Body of pancreas (tissue), 4 donors: Measurements from ENCODE around the gene EPHB1. TPM values are rescaled to one million over a fixed set of nuclear protein-coding genes. Genes with fewer than 3 reads are reported as not detected.
A peak's percentile ranks its signal among the peaks of the same experiment; 100 is the strongest.

ENCODE experiments used
- ATAC-seq: fragments of 150-250 bp; one replicate; pipeline ENCODE4 v1.9.1; 2016
- DNase-seq, 4 donors: peaks; one replicate each; pipeline ENCODE4 v3.0.0-alpha.2; 2019
- H3K27ac ChIP-seq, 4 donors: fragments of 200-600 bp; sonication (generic); 1 replicate in 3 of 4; 2 replicates in 1 of 4; pipeline versions ENCODE4 v1.5.1 to v1.6.1; 2016 to 2019; ENCODE audit warnings: mild to moderate bottlenecking in 1 of 4, mixed read lengths in 1 of 4, moderate library complexity in 1 of 4
- H3K27me3 ChIP-seq, 2 donors: fragments of 200-600 bp; sonication (generic); one replicate each; pipeline ENCODE4 v1.6.0; 2016; ENCODE audit warnings: mild to moderate bottlenecking in 1 of 2
- H3K36me3 ChIP-seq, 2 donors: fragments of 200-600 bp; sonication (generic); replicated peaks in 1 of 2; 2 replicates each; pipeline ENCODE4 v1.5.1; 2016; ENCODE audit warnings: low read depth in 2 of 2; ENCODE audit not compliant: insufficient read depth in 1 of 2
- H3K4me1 ChIP-seq: fragments of 200-600 bp; sonication (generic); one replicate; pipeline ENCODE4 v1.6.0; 2016
- H3K4me3 ChIP-seq, 2 donors: fragments of 200-600 bp; sonication (generic); 1 replicate in 1 of 2; 2 replicates in 1 of 2; pipeline ENCODE4 v1.5.1; 2016 to 2019
- H3K9me3 ChIP-seq, 3 donors: fragments of 200-600 bp; sonication (generic); 1 replicate in 2 of 3; 2 replicates in 1 of 3; pipeline ENCODE4 v1.5.1; 2016
- POLR2A ChIP-seq, 3 donors: fragments of 450-650 bp; IDR thresholded peaks; one replicate each; pipeline ENCODE4 v1.6.1; 2016; ENCODE audit warnings: antibody characterized with exemption in 3 of 3, mild to moderate bottlenecking in 2 of 3
- WGBS, 2 donors: methylation state at CpG; one replicate each; pipeline ENCODE4 v1.1.5; 2017; 5-methylcytosine and 5-hydroxymethylcytosine counted together
- intact Hi-C: fragments of 100-400 bp; cut with DNase I; formaldehyde crosslinking; loops from one replicate; pipeline ENCODE4 v1.15.1; 2023
- total RNA-seq, 2 donors: library from RNA; depleted of rRNA; stranded (reverse); fragments of >200 nt; gene quantifications; one replicate each; pipeline ENCODE4 v1.1.0, GENCODE V29; 2016
- TF ChIP-seq, protein P1 (sequence below), 7 experiments: fragments of 450-650 bp in 4 of 7; fragments of 200-600 bp in 3 of 7; sonication (generic) in 3 of 7; IDR thresholded peaks; one replicate each; pipeline ENCODE4 v1.5.1; 2016 to 2019; ENCODE audit warnings: antibody characterized with exemption in 7 of 7

The EPHB1 gene
- total RNA-seq, 2 donors from 2014 or later, result 1.3 TPM; not detected in 1

DNA sequence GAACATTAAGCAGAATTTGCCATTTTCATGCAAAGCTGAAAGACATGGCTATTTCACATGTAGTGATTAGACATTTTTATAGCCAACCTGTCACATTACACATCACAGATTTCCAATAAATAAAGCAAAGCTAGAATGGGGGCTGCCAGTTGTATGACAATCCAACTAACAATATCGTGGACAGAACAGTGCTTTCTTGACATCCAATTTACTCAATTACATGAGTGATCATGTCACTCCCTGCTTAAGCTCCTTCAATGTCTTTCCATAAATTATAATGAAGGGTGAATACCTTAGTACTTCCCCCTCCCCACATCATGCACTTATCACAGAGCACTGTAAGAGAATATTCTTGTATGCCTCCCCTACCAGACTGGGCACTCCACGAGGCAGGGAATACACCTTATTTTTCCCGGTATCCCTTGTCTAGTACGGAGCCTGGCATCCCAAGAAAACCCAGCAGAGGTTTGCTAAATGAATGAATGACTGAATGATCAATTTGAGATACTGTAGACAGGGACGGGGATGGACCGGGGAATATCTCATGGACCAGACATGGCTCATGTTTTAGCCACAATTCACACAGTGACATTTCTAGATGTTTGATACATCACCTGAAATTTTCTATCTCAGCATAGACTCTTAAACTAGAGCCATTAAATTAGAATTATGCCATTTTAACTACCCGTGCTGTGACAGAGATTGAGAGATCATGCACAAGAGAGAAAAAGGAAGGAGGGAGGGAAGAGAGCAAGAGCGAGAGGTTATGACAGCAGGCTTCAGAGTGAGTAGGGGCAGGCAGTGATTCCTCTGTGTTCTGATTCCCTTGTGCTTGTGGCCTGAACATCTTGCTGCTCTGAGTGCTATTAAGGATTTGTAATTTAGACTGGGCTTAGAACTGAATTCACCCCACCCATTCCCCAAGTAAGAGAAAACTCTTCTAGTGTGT lies 77.7 kb downstream of the EPHB1 start:
- Histone ChIP-seq H3K27ac (no peak overlapping the region), H3K4me1 (no peaks in the 10 kb centered on the region), H3K4me3 (no peak overlapping the region), H3K36me3 (no peaks in the 10 kb centered on the region), H3K9me3 (no peaks in the 10 kb centered on the region), H3K27me3 (no peaks in the 10 kb centered on the region)
- TF ChIP-seq, protein P1, sequence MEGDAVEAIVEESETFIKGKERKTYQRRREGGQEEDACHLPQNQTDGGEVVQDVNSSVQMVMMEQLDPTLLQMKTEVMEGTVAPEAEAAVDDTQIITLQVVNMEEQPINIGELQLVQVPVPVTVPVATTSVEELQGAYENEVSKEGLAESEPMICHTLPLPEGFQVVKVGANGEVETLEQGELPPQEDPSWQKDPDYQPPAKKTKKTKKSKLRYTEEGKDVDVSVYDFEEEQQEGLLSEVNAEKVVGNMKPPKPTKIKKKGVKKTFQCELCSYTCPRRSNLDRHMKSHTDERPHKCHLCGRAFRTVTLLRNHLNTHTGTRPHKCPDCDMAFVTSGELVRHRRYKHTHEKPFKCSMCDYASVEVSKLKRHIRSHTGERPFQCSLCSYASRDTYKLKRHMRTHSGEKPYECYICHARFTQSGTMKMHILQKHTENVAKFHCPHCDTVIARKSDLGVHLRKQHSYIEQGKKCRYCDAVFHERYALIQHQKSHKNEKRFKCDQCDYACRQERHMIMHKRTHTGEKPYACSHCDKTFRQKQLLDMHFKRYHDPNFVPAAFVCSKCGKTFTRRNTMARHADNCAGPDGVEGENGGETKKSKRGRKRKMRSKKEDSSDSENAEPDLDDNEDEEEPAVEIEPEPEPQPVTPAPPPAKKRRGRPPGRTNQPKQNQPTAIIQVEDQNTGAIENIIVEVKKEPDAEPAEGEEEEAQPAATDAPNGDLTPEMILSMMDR (IDR thresholded peaks at IDR 0.05), result no peak
- no peak for TF ChIP-seq POLR2A (IDR thresholded peaks at IDR 0.05)
- intact Hi-C loops, result no loop called here
- WGBS, 2 donors, result 79 to 81% methylated on average over 8 of the region's 8 CpGs
- ATAC-seq (no peak), DNase-seq (no peak)

DNA sequence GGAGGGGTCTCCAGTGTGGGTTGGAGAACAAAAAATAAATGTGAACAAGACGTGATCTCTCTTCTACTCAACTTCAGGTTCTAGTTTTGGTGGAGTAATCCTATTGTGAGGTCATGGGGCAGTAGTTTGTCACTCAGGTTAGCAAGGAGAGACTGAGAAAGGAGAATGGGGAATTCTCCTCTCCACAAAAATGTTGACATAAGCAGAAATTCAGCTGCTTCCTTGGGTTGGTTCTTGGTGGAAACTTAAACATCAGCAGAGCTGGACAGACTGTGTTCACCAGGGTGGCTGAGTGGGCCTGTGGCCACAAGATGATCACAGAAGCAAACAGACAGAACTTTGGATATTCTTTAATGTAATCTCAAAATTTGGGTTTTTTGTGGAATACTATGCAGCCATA lies 78.7 kb downstream of the EPHB1 start:
- H3K9me3 ChIP-seq, result no peaks in the 10 kb centered on the region
- ATAC-seq (no peak), DNase-seq (no peak)
- TF ChIP-seq, protein P1 (IDR thresholded peaks at IDR 0.05), result no peak
- TF ChIP-seq POLR2A (IDR thresholded peaks at IDR 0.05), result no peak
- no peaks in the 10 kb centered on the region for H3K36me3 ChIP-seq
- no peaks in the 10 kb centered on the region for H3K4me1 ChIP-seq
- no peak overlapping the region for H3K4me3 ChIP-seq
- H3K27ac ChIP-seq, result no peak overlapping the region
- no peaks in the 10 kb centered on the region for H3K27me3 ChIP-seq
- 80 to 81% methylated on average over 1 of the region's 1 CpG for WGBS, 2 donors
- intact Hi-C loops, result no loop called here

GRCh38 chr3:134874737-134875413 lies 79.8 kb downstream of the EPHB1 start:
- H3K27ac ChIP-seq, result no peak overlapping the region
- WGBS, 2 donors, result 48 to 50% methylated on average over 10 of the region's 10 CpGs
- intact Hi-C loops, result no loop called here
- H3K4me3 ChIP-seq, result no peak overlapping the region
- ATAC-seq, result no peak
- no peaks in the 10 kb centered on the region for H3K27me3 ChIP-seq
- H3K4me1 ChIP-seq, result no peaks in the 10 kb centered on the region
- DNase-seq, result peak in 2 of 4 donors; percentile 11 to 20
- no peak for TF ChIP-seq POLR2A (IDR thresholded peaks at IDR 0.05)
- TF ChIP-seq, protein P1 (IDR thresholded peaks at IDR 0.05), result no peak
- no peaks in the 10 kb centered on the region for H3K36me3 ChIP-seq
- no peaks in the 10 kb centered on the region for H3K9me3 ChIP-seq

DNA sequence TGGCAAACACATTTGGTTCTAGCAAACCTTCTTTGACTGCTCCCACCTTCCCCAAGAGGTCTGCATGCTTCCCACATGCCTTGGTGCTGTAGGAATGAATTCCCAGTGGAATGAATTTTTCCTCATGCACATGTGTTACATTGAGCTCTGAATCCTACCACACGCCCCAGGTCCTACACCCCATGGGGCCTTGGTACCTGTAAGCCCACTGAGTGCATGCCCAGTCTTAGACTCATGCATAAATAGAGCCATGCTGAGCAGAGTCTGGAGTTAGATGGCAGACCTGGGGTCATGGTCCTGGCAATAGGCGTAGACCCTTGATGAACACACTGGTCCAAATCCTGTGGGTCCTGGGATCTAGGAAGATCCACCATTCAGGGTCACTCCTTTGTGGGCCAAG lies 81.8 kb downstream of the EPHB1 start:
- no peak overlapping the region for H3K4me3 ChIP-seq
- ATAC-seq (no peak), DNase-seq (no peak)
- H3K27me3 ChIP-seq, result no peaks in the 10 kb centered on the region
- intact Hi-C loops, result no loop called here
- no peak overlapping the region for H3K27ac ChIP-seq
- no peaks in the 10 kb centered on the region for H3K9me3 ChIP-seq
- no peaks in the 10 kb centered on the region for H3K4me1 ChIP-seq
- no peak for TF ChIP-seq POLR2A (IDR thresholded peaks at IDR 0.05)
- TF ChIP-seq, protein P1 (IDR thresholded peaks at IDR 0.05), result no peak
- H3K36me3 ChIP-seq, result no peaks in the 10 kb centered on the region
- WGBS, 2 donors, result 67 to 75% methylated on average over 1 to 2 of the region's 2 CpGs
